GM18870 (cell line): ENCODE data around the gene UTP4.

Experiments used
- ATAC-seq: cut with Tn5 transposase; IDR thresholded peaks from one replicate; pipeline ENCODE4 v1.9.1; 2021; ENCODE audit warnings: moderate library complexity; ENCODE audit not compliant: unreplicated experiment

The UTP4 gene

GRCh38 chr16:69169607-69170352, 37.3 kb downstream of the UTP4 start:
- no peak for ATAC-seq

GRCh38 chr16:69171325-69172084, 39.1 kb downstream of the UTP4 start:
- no peak for ATAC-seq

DNA sequence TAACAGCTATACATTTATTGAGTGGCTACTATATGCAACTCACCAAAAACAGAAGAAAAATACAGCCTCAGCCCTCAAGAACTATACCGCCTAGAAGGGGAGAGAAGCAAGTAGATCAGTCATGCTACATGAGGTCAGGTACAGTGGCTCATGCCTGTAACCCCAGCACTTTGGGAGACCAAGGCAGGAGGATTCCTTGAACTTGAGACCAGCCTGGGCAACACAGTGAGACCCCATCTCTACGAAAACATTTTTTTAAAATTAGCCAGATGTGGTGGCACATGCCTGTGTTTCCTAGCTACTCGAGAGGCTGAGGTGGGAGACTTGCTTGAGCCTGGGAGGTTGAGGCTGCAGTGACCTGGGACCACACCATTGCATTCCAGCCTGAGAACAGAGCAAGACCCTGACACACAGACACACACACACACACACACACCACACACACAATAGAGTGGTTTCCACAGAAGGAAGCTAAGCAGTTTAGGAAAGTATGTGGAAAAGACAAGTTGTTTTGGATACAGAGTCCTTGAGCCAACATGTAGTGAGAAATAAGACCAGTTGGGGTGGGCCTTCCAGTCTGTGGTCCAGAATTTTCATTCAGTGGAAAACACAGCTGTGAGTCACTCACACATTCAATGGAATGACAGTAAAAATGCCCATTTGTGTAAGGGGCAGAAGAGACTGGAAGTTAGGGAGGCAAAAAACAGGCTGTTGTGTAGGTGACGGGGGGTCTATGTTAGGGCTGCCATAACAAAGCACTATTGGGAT, 43.8 kb downstream of the UTP4 start:
- ATAC-seq: no peak

DNA sequence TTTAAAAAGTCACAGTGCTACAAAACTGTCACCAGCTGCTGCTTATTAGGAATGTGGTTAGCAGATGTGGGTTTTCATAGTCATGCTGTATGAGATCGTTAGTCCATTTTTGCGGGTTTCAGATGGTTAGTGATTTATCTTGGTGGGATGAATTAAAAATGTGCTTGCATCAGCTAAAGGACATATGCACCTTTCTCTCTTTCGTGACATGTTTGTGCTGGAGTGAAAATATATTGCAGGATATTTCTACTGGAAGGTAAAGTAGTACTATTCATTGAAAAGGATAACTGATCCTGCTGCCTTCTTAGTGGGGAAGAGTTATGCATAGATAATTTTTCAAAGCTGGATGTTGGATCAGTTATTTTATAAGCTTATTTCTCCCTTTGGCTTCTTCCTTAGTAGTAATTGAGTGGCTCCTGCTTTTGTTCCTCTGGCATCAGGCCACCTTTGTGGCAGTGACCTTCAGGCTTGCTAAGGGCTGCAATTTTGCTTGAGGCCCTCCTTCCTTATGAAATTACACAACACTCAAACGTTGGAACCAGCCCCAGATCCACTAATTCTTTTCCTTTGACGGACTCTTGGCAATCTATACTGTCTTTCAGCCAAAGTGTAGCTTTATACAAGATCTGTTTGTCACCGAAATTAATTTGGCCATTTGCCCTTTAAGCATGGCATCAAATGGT, 47.0 kb downstream of the UTP4 start:
- ATAC-seq: no peak

DNA sequence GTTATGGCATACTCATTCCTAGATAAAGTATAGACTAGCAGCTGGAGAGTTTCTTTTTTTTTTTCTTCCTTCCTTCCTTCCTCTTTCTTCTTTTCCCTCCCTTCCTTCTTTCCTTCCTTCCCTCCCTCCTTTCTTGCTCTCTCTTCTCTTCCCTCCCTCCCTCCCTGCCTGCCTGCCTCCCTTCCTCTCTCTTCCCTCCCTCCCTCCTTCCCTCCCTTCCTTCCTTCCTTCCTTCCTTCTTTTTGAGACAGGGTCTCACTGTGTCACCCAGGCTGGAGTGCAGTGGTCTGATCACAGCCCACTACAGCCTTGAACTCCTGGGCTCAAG, 47.5 kb downstream of the UTP4 start:
- no peak for ATAC-seq

DNA sequence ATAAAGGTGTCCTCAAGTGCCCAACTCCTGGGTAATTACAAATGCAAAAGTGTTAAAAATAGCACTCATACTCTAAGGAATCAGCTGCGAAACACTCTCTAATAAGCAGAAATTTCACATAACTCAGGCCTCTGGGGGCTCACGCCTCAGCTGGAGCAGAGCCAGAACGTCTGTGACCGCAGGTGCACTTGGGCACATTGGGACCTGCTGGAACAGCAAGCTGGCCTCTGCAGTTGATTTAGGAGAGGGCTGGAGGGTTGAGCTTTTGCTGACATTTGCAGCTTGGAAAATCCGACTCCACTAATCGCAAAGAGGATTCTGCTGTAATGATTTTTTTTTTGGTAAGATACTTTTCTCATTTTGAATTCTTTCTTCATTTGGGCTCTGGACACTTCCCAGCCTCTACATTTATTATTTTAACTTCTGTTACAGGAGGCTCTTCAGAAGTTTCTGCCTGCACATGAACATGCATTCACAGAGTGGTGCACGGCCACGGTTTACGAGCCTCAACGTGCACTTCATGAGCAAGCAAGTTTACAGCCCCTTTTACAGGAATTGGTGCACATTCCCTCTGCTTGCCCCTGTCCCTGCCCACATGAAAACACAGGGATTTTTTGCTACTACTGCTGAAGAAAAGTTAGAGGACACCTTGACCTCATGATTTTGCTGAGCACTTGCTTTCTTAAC, 50.4 kb downstream of the UTP4 start:
- no peak for ATAC-seq

DNA sequence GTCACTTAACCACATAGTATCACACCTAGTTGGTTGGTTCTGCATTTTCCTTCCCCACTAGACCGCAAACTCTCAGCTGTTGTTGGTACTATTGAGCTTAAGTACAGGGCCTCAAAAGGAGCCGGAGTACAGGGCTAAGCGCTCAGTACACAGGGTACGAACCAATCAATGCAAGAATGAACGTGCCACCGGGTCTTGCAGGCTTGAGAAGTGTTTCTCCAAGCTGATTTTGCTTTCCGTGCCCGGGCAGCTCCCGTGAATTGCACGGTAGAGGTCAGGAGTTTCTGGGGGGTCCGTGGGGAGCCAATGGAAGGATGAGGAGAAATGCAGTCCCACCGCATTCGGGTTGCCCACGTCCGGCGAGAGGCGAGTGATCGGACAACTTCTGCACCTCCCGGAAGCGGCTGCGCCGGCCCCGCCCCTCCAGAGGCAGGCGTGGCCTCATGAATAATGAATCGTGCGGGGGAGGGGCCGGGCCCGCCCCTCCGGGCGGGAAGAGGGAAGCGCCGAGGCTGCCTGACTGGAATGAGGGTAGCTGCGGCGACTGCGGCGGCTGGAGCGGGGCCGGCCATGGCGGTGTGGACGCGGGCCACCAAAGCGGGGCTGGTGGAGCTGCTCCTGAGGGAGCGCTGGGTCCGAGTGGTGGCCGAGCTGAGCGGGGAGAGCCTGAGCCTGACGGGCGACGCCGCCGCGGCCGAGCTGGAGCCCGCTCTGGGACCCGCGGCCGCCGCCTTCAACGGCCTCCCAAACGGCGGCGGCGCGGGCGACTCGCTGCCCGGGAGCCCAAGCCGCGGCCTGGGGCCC, 54.4 kb downstream of the UTP4 start, which contains the start of gene SNTB2:
SNTB2 (plus strand) TSS at position 523 of the 804 bp plus-strand sequence; CDS start at position 526, 3 bp downstream.
- peak; percentile 76 for ATAC-seq

DNA sequence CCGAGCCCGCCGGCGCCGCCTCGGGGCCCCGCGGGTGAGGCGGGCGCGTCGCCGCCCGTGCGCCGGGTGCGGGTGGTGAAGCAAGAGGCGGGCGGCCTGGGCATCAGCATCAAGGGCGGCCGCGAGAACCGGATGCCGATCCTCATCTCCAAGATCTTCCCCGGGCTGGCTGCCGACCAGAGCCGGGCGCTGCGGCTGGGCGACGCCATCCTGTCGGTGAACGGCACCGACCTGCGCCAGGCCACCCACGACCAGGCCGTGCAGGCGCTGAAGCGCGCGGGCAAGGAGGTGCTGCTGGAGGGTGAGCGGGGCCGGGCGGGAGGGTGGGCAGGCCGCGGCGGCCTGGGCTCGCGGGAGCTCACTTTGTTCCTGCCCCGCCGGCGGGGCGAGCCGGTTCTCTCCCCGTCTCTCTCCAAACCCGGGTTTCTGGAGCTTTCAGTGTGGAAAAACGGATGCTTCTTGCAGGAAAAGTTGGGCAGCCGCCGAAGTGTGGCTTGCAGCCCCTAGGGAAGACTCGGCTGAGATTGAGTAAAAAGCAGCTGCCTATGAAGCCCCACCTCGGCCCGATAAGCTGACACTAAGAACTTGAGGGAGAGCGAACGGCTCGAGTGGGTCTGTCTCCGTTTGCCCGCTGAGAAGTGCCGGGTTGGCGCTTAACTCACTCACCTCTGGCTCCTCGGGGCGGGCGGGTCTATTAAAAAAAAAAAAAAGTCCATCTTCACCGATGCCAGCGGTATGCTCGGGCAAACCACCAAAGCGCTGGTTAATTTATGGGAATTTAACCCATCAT, 55.2 kb downstream of the UTP4 start:
- no peak for ATAC-seq

DNA sequence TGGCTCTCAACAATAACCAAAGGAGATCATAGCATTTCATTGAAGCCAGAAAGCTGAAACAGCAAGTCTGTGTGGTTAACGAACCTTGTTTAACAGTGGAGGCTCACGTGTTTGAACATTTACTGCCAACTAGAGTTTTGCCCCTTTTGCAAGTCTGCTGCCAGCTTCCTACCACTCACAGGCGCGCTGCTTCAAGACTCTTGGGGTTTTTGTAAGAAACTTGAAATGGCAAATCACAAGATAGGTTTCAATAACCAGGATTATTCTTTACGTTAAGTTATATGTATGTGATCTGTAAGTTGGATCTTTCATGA, 55.7 kb downstream of the UTP4 start:
- no peak for ATAC-seq

DNA sequence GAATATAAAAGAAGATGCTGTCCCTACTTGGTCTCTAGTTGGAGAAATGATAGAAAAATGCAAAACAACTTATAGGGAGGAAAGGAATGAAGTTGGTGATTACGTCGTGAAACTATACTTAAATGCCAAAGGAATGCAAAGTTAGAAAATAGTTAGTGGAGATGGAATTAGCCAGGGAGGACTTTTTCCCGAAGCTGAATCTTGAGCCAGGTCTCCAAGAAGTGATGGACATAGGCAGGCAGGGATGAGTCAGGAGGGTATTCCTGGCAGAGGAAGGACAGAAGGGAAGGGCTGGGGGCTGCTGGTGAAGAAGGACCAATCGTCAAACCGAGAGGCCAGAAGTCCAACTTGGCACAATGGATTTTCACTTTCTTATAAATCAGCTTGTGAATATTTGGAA, 56.3 kb downstream of the UTP4 start:
- ATAC-seq: no peak

DNA sequence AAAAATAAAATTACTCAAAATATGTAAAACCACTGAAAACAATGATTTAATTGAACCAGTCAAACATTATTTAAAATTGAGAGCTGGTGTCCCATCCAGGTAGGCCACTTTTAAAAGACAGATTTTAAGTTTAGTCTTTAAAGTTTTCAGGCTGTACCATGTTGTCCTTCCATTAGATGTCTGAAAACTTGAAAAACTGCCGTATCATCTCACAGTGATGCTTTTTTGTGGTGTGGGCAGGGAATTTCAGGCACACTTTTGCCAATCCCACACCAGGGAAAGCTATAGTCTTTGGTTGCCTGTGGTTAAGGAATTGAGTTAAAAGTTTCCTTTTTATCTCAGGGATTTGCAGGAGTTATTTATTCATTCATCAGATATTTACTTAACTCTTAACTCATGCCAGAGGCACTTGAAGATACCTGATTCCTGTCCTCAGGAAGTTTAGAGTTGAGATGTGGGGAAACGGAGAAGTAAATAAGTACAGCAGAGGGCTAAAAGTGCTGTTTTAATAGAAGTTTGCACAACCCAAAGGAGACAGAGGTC, 57.7 kb downstream of the UTP4 start:
- no peak for ATAC-seq

DNA sequence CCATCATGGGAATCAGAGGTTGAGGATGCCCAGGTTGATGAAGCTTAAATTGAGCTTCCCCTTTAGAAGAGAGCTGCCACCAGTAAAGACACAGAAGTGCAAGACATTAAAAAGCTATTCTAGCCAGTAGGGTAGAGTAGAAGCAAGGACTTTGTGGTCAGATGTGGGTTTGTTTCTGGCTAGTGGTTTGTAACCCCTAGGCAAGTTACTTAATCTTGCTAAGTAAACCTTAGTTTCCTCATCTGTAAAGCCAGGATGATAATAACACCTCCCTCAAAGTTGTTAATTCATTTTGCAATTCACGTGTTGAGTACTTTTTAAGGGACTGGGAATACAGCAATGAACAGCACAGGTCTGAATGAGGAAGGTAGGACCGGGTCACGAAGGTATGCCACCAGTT, 58.1 kb downstream of the UTP4 start:
- no peak for ATAC-seq

GRCh38 chr16:69191136-69191535, 58.7 kb downstream of the UTP4 start:
- ATAC-seq: no peak

GRCh38 chr16:69193855-69194254, 61.4 kb downstream of the UTP4 start:
- ATAC-seq: no peak

DNA sequence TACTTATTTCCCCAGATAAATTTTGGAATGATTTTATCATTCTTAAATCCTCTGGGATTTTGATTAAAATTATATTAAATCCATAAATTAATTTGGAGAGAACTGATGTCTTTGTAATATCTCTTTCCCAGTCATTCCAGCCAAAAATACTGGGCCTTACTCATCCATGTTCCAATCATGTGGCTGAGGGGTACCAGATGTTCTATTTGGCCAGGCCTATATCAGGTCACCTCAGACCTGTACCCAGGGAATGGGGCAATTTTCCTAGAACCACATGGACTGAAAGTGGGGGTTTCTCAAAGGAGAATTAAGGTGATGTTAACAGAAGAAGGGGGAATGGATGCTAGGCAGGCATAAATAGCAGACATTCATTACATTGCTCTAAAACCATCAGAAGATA, 62.0 kb downstream of the UTP4 start:
- no peak for ATAC-seq

DNA sequence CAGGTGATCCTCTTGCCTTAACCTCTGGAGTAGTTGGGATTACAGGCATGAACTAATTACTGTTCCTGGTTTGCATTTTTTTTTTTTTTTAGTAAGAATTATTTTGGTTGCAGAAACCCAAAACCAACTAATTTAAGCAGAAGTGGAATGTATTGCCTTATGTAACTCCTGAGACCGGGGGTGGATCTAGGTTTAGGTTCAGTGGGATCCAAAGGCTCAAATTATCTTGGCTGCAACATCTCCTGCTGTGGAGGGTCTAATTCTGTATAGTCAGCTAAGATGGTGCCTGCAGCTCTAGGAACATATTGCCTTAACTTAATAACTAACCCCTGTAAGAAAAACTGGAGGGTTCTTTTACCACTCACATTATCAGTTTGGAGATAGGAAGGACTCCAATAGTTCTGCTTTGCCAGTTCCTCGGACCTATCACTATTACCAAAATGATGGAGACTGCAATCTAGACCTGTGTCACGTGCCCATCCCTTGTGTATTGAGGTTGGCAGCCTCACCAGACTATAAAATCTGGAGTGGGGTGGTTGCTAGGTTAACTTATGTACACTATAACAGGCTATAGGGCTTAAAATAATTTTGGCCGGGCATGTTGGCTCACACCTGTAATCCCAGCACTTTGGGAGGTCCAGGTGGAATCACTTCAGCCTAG, 63.0 kb downstream of the UTP4 start:
- ATAC-seq: no peak

DNA sequence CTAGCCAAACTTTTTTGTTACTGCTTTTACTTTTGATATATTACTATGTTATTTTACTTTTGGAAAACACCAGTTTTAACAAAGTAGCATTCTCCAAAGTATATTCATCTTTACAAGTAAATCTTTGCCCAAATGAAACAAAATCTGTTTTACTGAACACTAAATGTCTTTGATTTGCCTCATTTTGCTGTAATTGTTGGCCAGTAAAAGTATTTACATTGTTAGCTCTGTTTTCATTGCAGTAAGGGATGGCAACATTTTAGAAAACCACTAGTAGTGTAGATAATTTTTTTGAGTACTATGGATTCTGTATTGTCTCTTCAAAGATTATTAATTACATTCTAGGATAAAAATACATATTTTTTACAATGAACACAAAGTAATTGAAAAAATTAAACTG, 65.1 kb downstream of the UTP4 start:
- no peak for ATAC-seq

DNA sequence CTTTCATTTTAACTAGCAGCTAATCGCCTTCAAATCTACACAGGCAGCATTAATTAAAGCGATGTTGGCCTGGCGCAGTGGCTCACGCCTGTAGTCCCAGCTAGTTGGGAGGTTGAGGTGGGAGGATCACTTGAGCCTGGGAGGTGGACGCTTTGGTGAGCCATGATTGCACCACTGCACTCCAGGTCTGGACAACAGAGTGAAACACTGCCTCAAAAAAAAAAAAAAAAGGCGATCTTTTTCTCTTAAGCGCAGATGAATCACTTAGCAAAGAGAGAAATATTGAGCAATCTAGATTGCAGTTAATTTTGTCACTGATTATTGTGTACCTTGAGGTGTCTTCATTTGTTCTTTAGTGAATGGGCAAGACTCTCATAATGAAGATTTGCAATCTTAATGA, 66.9 kb downstream of the UTP4 start:
- no peak for ATAC-seq
